ENCODE measurements around the gene TLR8. TPM values are rescaled to one million over a fixed set of nuclear protein-coding genes. Genes with fewer than 3 reads are reported as not detected.
"Not testable (repeated sequence)": the region's sequence is repeated elsewhere in the genome, so short reads cannot be mapped to it uniquely, and the experiment has no call there.

The TLR8 gene
- total RNA-seq, 1 donor from 2014 or later: not detected

DNA sequence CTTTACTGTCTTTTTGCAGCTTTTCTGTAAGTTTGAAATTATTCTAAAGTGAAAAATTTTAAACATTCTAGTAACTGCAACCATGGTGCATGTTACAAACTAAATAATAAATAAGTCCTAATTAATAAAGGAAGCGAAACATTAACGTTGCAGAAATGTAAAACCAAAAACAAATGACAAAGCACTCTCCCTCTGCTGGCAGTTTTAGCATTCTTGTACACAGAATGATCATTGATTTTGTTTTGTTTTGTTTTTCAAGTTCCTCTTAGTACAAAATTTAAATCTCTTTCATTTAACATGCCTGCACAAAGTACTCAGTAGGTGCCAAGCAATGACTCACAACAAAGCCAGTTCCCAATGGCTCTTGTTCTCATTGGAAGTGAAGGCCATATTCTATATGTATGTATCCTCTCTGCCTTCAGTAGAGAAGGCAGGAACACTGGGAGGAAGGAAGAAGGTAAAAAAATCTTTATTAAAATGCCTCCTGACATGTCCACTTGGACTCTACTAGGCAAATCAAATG lies 54.8 kb downstream of the TLR8 start:
- H3K9me3 Mint-ChIP-seq (ENCODE audit: unreplicated experiment): no peaks in the 10 kb centered on the region

DNA sequence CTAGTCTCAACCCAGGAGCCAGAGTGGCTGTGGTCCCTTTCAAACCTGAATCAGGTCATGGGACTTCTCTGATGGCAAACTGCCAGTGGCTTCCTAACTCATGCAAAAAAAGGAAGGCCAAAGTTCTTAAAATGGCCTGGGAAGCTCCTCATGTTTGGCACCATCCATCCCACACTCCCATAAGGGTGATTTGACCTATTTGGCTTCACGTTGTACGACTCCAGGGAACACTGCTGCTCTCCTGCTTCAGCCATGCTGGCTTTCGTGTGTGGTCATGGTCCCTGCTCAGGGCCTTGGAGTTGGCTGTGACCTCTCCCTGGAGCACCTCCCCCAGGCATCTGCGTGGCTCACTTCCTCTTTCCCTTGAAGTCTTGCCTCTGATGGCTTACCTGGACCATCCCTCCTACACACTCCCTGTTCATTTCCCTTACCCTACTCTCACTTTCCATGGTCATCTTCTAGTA lies 55.7 kb downstream of the TLR8 start:
- Histone ChIP-seq H3K4me2 (ENCODE audit: low read length) (no peak overlapping the region), H3K27me3 (ENCODE audit: insufficient read depth, low read length) (no peaks in the 10 kb centered on the region), H3K9me3 (ENCODE audit: insufficient read depth, low read depth, low read length) (no peaks in the 10 kb centered on the region), H4K20me1 (ENCODE audit: insufficient read depth, low read length) (no peaks in the 10 kb centered on the region), H2AFZ (ENCODE audit: low read depth, low read length) (no peak overlapping the region), H3K79me2 (ENCODE audit: insufficient read depth, low read length) (no peaks in the 10 kb centered on the region), H3K4me1 (ENCODE audit: insufficient read depth, low read length) (peaks cover under 1% of the 10 kb centered on the region), H3K27ac (ENCODE audit: low read depth, low read length) (no peak overlapping the region), H3K9ac (ENCODE audit: low read length) (no peak overlapping the region), H3K4me3 (ENCODE audit: insufficient read depth, low read depth, low read length) (no peak overlapping the region), H3K36me3 (ENCODE audit: insufficient read depth, low read length) (no peaks in the 10 kb centered on the region)
- FAIRE-seq: no peak
- H3K4me3 Mint-ChIP-seq (ENCODE audit: unreplicated experiment): no peak overlapping the region
- no peak for DNase-seq (ENCODE audit: low read depth)
- no peaks in the 10 kb centered on the region for H3K9me3 Mint-ChIP-seq (ENCODE audit: unreplicated experiment)
- H3K36me3 Mint-ChIP-seq (ENCODE audit: low read depth, unreplicated experiment): no peaks in the 10 kb centered on the region
- peaks cover 4% of the 10 kb centered on the region for H3K4me1 Mint-ChIP-seq (ENCODE audit: low read depth, unreplicated experiment)
- H3K27me3 Mint-ChIP-seq (ENCODE audit: low read depth, unreplicated experiment): no peaks in the 10 kb centered on the region
- H3K27ac Mint-ChIP-seq (ENCODE audit: unreplicated experiment): no peak overlapping the region
- TF ChIP-seq CTCF (IDR thresholded peaks at IDR 0.05; ENCODE audit: insufficient read depth, low read depth, low read length) (no peak), EZH2 (IDR thresholded peaks at IDR 0.05; ENCODE audit: insufficient read depth, low read length) (no peak)

More for the DNA sequence above, 54.8 kb downstream of the TLR8 start:
- Histone ChIP-seq H4K20me1 (ENCODE audit: insufficient read depth, low read length) (no peaks in the 10 kb centered on the region), H3K36me3 (ENCODE audit: insufficient read depth, low read length) (no peaks in the 10 kb centered on the region), H3K27me3 (ENCODE audit: insufficient read depth, low read length) (no peaks in the 10 kb centered on the region), H3K4me3 (ENCODE audit: insufficient read depth, low read depth, low read length) (no peak overlapping the region), H3K4me1 (ENCODE audit: insufficient read depth, low read length) (peaks cover 8% of the 10 kb centered on the region), H3K27ac (ENCODE audit: low read depth, low read length) (no peak overlapping the region), H3K9me3 (ENCODE audit: insufficient read depth, low read depth, low read length) (no peaks in the 10 kb centered on the region), H3K9ac (ENCODE audit: low read length) (no peak overlapping the region), H3K4me2 (ENCODE audit: low read length) (no peak overlapping the region), H3K79me2 (ENCODE audit: insufficient read depth, low read length) (no peaks in the 10 kb centered on the region), H2AFZ (ENCODE audit: low read depth, low read length) (no peak overlapping the region)
- no peak for FAIRE-seq
- Mint-ChIP-seq H3K36me3 (ENCODE audit: low read depth, unreplicated experiment) (no peaks in the 10 kb centered on the region), H3K27me3 (ENCODE audit: low read depth, unreplicated experiment) (no peaks in the 10 kb centered on the region), H3K27ac (ENCODE audit: unreplicated experiment) (no peak overlapping the region), H3K4me3 (ENCODE audit: unreplicated experiment) (no peak overlapping the region), H3K4me1 (ENCODE audit: low read depth, unreplicated experiment) (peaks cover 11% of the 10 kb centered on the region)
- no peak for DNase-seq (ENCODE audit: low read depth)
- no peak for TF ChIP-seq EZH2 (IDR thresholded peaks at IDR 0.05; ENCODE audit: insufficient read depth, low read length)
- no peak for TF ChIP-seq CTCF (IDR thresholded peaks at IDR 0.05; ENCODE audit: insufficient read depth, low read depth, low read length)

DNA sequence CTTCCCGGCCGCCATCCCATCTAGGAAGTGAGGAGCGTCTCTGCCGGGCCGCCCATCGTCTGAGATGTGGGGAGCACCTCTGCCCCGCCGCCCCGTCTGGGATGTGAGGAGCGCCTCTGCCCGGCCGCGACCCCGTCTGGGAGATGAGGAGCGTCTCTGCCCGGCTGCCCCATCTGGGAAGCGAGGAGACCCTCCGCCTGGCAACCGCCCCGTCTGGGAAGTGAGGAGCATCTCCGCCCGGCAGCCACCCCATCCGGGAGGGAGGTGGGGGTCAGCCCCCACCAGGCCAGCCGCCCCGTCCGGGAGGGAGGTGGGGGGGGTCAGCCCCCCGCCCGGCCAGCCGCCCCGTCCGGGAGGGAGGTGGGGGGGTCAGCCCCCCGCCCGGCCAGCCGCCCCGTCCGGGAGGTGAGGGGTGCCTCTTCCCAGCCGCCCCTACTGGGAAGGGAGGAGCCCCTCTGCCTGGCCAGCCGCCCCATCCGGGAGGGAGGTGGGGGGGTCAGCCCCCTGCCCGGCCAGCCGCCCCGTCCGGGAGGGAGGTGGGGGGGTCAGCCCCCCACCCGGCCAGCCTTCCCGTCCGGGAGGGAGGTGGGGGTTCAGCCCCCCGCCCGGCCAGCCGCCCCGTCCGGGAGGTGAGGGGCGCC lies 56.9 kb downstream of the TLR8 start:
- H3K79me2 ChIP-seq (ENCODE audit: insufficient read depth, low read length); H3K4me1 ChIP-seq (ENCODE audit: insufficient read depth, low read length); H3K27me3 ChIP-seq (ENCODE audit: insufficient read depth, low read length); H3K4me1 Mint-ChIP-seq (ENCODE audit: low read depth, unreplicated experiment); H3K9ac ChIP-seq (ENCODE audit: low read length); DNase-seq (ENCODE audit: low read depth); H3K27ac Mint-ChIP-seq (ENCODE audit: unreplicated experiment); H3K4me3 ChIP-seq (ENCODE audit: insufficient read depth, low read depth, low read length); H3K27me3 Mint-ChIP-seq (ENCODE audit: low read depth, unreplicated experiment); H4K20me1 ChIP-seq (ENCODE audit: insufficient read depth, low read length); H2AFZ ChIP-seq (ENCODE audit: low read depth, low read length); H3K36me3 ChIP-seq (ENCODE audit: insufficient read depth, low read length); H3K27ac ChIP-seq (ENCODE audit: low read depth, low read length); H3K9me3 ChIP-seq (ENCODE audit: insufficient read depth, low read depth, low read length); H3K36me3 Mint-ChIP-seq (ENCODE audit: low read depth, unreplicated experiment); H3K4me3 Mint-ChIP-seq (ENCODE audit: unreplicated experiment); H3K9me3 Mint-ChIP-seq (ENCODE audit: unreplicated experiment); H3K4me2 ChIP-seq (ENCODE audit: low read length); FAIRE-seq: not testable (repeated sequence)

Measured in astrocyte (in vitro differentiated cells and primary cell).